Gastrocnemius medialis (tissue), 4 donors: ENCODE results near the gene RPL35. TPM values are rescaled to one million over a fixed set of nuclear protein-coding genes. Genes with fewer than 3 reads are reported as not detected.
A peak's percentile ranks its signal among the peaks of the same experiment; 100 is the strongest.

ENCODE experiments used
- ATAC-seq, 2 donors: fragments of 150-250 bp; one replicate each; pipeline ENCODE4 v1.9.1; 2016
- DNase-seq, 2 donors: peaks; one replicate each; pipeline ENCODE4 v3.0.0-alpha.2; 2019
- H3K27ac ChIP-seq, 4 donors: fragments of 200-600 bp; sonication (generic); 1 replicate in 1 of 4; 2 replicates in 3 of 4; pipeline ENCODE4 v1.5.1; 2016 to 2018; ENCODE audit warnings: mild to moderate bottlenecking in 2 of 4, moderate library complexity in 1 of 4
- H3K27me3 ChIP-seq, 3 donors: fragments of 200-600 bp; sonication (generic) in 2 of 3; 1 replicate in 1 of 3; 2 replicates in 2 of 3; pipeline versions ENCODE4 v1.5.1 to v1.6.0; 2016 to 2019; ENCODE audit warnings: mild to moderate bottlenecking in 1 of 3, moderate library complexity in 1 of 3
- H3K36me3 ChIP-seq, 2 donors: fragments of 200-600 bp; sonication (generic) in 1 of 2; one replicate each; pipeline ENCODE4 v1.5.1; 2017 to 2018
- H3K4me1 ChIP-seq, 2 donors: fragments of 200-600 bp; sonication (generic) in 1 of 2; one replicate each; pipeline ENCODE4 v1.5.1; 2016 to 2017; ENCODE audit warnings: mild to moderate bottlenecking in 2 of 2
- H3K4me3 ChIP-seq, 4 donors: fragments of 200-600 bp; sonication (generic) in 3 of 4; 1 replicate in 1 of 4; 2 replicates in 3 of 4; pipeline ENCODE4 v1.5.1; 2016 to 2019; ENCODE audit warnings: mild to moderate bottlenecking in 2 of 4
- H3K9me3 ChIP-seq, 3 donors: fragments of 200-600 bp; sonication (generic) in 2 of 3; 1 replicate in 1 of 3; 2 replicates in 2 of 3; pipeline ENCODE4 v1.5.1; 2016 to 2019
- POLR2A ChIP-seq, 2 donors: fragments of 450-650 bp; IDR thresholded peaks; one replicate each; pipeline ENCODE4 v1.6.1; 2017; ENCODE audit warnings: antibody characterized with exemption in 2 of 2, mild to moderate bottlenecking in 2 of 2, moderate library complexity in 2 of 2
- in situ Hi-C, 4 donors: fragments of 200-750 bp; cut with MboI; loops; one replicate each; pipeline versions ENCODE4 v1.15.0 to v1.8.0; 2017; ENCODE audit warnings: low sequenced_read_pairs in 4 of 4
- intact Hi-C: fragments of 100-400 bp; cut with DNase I; formaldehyde crosslinking; loops from one replicate; pipeline ENCODE4 v1.15.1; 2023; ENCODE audit warnings: low total_unique reads
- total RNA-seq, 4 donors: library from RNA; depleted of rRNA; stranded (reverse); fragments of >200 nt; gene quantifications; one replicate each; pipeline versions ENCODE4 v1.1.0 to v1.2.3, GENCODE V29; 2016
- TF ChIP-seq, protein P1 (sequence below), 5 experiments: fragments of 450-650 bp in 3 of 5; fragments of 200-600 bp in 2 of 5; sonication (generic) in 2 of 5; IDR thresholded peaks in 4 of 5; conservative IDR thresholded peaks in 1 of 5; 1 replicate in 4 of 5; 2 replicates in 1 of 5; pipeline ENCODE4 v1.5.1; 2016 to 2019; ENCODE audit warnings: antibody characterized with exemption in 5 of 5, mild to moderate bottlenecking in 3 of 5, moderate library complexity in 3 of 5

The RPL35 gene
- total RNA-seq, 4 donors from 2014 or later, result 2,099 to 2,608 (median 2,478) TPM

- DNase-seq (no peak), ATAC-seq (no peak)
- Histone ChIP-seq H3K27ac (no peak overlapping the region), H3K4me3 (no peak overlapping the region), H3K9me3 (no peaks in the 10 kb centered on the region), H3K27me3 (no peaks in the 10 kb centered on the region), H3K36me3 (no peaks in the 10 kb centered on the region), H3K4me1 (peaks cover 20 to 21% of the 10 kb centered on the region in 2 donors)
- intact Hi-C loops (no loop called here), in situ Hi-C loops (no loop called here)
- TF ChIP-seq POLR2A (IDR thresholded peaks at IDR 0.05), result no peak
- TF ChIP-seq, protein P1, sequence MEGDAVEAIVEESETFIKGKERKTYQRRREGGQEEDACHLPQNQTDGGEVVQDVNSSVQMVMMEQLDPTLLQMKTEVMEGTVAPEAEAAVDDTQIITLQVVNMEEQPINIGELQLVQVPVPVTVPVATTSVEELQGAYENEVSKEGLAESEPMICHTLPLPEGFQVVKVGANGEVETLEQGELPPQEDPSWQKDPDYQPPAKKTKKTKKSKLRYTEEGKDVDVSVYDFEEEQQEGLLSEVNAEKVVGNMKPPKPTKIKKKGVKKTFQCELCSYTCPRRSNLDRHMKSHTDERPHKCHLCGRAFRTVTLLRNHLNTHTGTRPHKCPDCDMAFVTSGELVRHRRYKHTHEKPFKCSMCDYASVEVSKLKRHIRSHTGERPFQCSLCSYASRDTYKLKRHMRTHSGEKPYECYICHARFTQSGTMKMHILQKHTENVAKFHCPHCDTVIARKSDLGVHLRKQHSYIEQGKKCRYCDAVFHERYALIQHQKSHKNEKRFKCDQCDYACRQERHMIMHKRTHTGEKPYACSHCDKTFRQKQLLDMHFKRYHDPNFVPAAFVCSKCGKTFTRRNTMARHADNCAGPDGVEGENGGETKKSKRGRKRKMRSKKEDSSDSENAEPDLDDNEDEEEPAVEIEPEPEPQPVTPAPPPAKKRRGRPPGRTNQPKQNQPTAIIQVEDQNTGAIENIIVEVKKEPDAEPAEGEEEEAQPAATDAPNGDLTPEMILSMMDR (IDR thresholded peaks at IDR 0.05 in 4 of 5, conservative IDR thresholded peaks at IDR 0.05 in 1 of 5), result no peak
Observed at GRCh38 chr9:124828489-124829333, 33.0 kb downstream of the RPL35 start.

GRCh38 chr9:124820698-124821623 is 40.8 kb downstream of the RPL35 start:
- intact Hi-C loops, result no loop called here
- H3K4me1 ChIP-seq, result peaks cover 0 to 4% of the 10 kb centered on the region in 2 donors
- no peaks in the 10 kb centered on the region for H3K9me3 ChIP-seq
- no peaks in the 10 kb centered on the region for H3K27me3 ChIP-seq
- H3K27ac ChIP-seq, result no peak overlapping the region
- in situ Hi-C loops, result no loop called here
- no peaks in the 10 kb centered on the region for H3K36me3 ChIP-seq
- DNase-seq (no peak), ATAC-seq (no peak)
- no peak overlapping the region for H3K4me3 ChIP-seq
- no peak for TF ChIP-seq POLR2A (IDR thresholded peaks at IDR 0.05)
- TF ChIP-seq, protein P1 (IDR thresholded peaks at IDR 0.05 in 4 of 5, conservative IDR thresholded peaks at IDR 0.05 in 1 of 5), result no peak

- peak; percentile 78 to 95 for ATAC-seq
Observed at GRCh38 chr9:124818431-124819281, 43.1 kb downstream of the RPL35 start.

GRCh38 chr9:124815601-124816000 is 46.2 kb downstream of the RPL35 start:
- intact Hi-C loops, result no loop called here
- H3K36me3 ChIP-seq, result no peaks in the 10 kb centered on the region
- H3K4me1 ChIP-seq, result peaks cover 0 to 4% of the 10 kb centered on the region in 2 donors
- ATAC-seq (no peak), DNase-seq (no peak)
- H3K27ac ChIP-seq, result no peak overlapping the region
- no peak overlapping the region for H3K4me3 ChIP-seq
- in situ Hi-C loops, result no loop called here
- TF ChIP-seq, protein P1 (IDR thresholded peaks at IDR 0.05 in 4 of 5, conservative IDR thresholded peaks at IDR 0.05 in 1 of 5), result no peak
- TF ChIP-seq POLR2A (IDR thresholded peaks at IDR 0.05), result no peak
- no peaks in the 10 kb centered on the region for H3K9me3 ChIP-seq
- no peaks in the 10 kb centered on the region for H3K27me3 ChIP-seq

More at GRCh38 chr9:124818431-124819281, 43.1 kb downstream of the RPL35 start:
- intact Hi-C loops, result no loop called here
- DNase-seq, result peak; percentile 38 to 76
- in situ Hi-C loops, result no loop called here
- H3K36me3 ChIP-seq, result no peaks in the 10 kb centered on the region
- H3K4me3 ChIP-seq, result no peak overlapping the region
- no peaks in the 10 kb centered on the region for H3K9me3 ChIP-seq
- peak overlapping the region in 2 of 4 donors; percentile 20 to 31 for H3K27ac ChIP-seq
- TF ChIP-seq, protein P1 (IDR thresholded peaks at IDR 0.05 in 4 of 5, conservative IDR thresholded peaks at IDR 0.05 in 1 of 5), result peak in 1 of 5 experiments; percentile 11
- no peak for TF ChIP-seq POLR2A (IDR thresholded peaks at IDR 0.05)
- no peaks in the 10 kb centered on the region for H3K27me3 ChIP-seq
- peaks cover 0 to 4% of the 10 kb centered on the region in 2 donors for H3K4me1 ChIP-seq
